OCI-LY1 (cell line): ENCODE measurements around the gene PAQR3.
"Not testable (repeated sequence)": the region's sequence is repeated elsewhere in the genome, so short reads cannot be mapped to it uniquely, and the experiment has no call there.

Experiments used
- CTCF ChIP-seq: fragments of 200-600 bp; sonication (generic), shearing (Covaris generic); IDR thresholded peaks from 2 replicates; pipeline ENCODE4 v1.5.1; 2017; ENCODE audit warnings: mild to moderate bottlenecking, antibody characterized with exemption, low read length, moderate library complexity, mixed read lengths
- EZH2 ChIP-seq: fragments of 200-600 bp; sonication (generic), shearing (Covaris generic); IDR thresholded peaks from 2 replicates; pipeline ENCODE4 v1.8.0; 2017; ENCODE audit warnings: borderline replicate concordance, mixed run types, mild to moderate bottlenecking, antibody characterized with exemption, low read length, moderate library complexity, mixed read lengths

- TF ChIP-seq CTCF, EZH2: not testable (repeated sequence)
Observed at GRCh38 chr4:78868712-78869111, 70.5 kb downstream of the PAQR3 start.
